ENCODE data around the gene GPR146.
"Not testable (repeated sequence)": the region's sequence is repeated elsewhere in the genome, so short reads cannot be mapped to it uniquely, and the experiment has no call there.

GPR146 gene

GRCh38 chr7:1044189-1045068 is at the start of gene GPR146:
TSS of gene GPR146 (plus strand) at chr7:1044546. CDS start at chr7:1057516, 12,970 bp downstream.
- Histone ChIP-seq H3K36me3 (ENCODE audit: control insufficient read depth, insufficient read depth, low read length) (no peaks in the 10 kb centered on the region), H3K9ac (ENCODE audit: low read length) (peak within 1 kb of the TSS; percentile 57), H3K27me3 (ENCODE audit: control insufficient read depth, insufficient read depth, low read length) (no peaks in the 10 kb centered on the region), H3K4me1 (ENCODE audit: control insufficient read depth, insufficient read depth, low read length) (peaks cover 14% of the 10 kb centered on the region), H3K4me3 (ENCODE audit: low read length) (peak within 1 kb of the TSS; percentile 82), H3K27ac (ENCODE audit: low read depth, low read length) (peak within 1 kb of the TSS; percentile 84)

GRCh38 chr7:994592-995308 is 49.6 kb upstream of the GPR146 start:
- no peak overlapping the region for H3K27ac ChIP-seq (ENCODE audit: low read depth, low read length)
- H3K36me3 ChIP-seq (ENCODE audit: control insufficient read depth, insufficient read depth, low read length) = no peaks in the 10 kb centered on the region
- no peak overlapping the region for H3K4me3 ChIP-seq (ENCODE audit: low read length)
- no peaks in the 10 kb centered on the region for H3K4me1 ChIP-seq (ENCODE audit: control insufficient read depth, insufficient read depth, low read length)
- no peaks in the 10 kb centered on the region for H3K27me3 ChIP-seq (ENCODE audit: control insufficient read depth, insufficient read depth, low read length)
- no peak overlapping the region for H3K9ac ChIP-seq (ENCODE audit: low read length)

GRCh38 chr7:995571-995970 is 48.8 kb upstream of the GPR146 start:
- Histone ChIP-seq H3K9ac (ENCODE audit: low read length) (no peak overlapping the region), H3K4me3 (ENCODE audit: low read length) (no peak overlapping the region), H3K27me3 (ENCODE audit: control insufficient read depth, insufficient read depth, low read length) (no peaks in the 10 kb centered on the region), H3K27ac (ENCODE audit: low read depth, low read length) (no peak overlapping the region), H3K36me3 (ENCODE audit: control insufficient read depth, insufficient read depth, low read length) (no peaks in the 10 kb centered on the region), H3K4me1 (ENCODE audit: control insufficient read depth, insufficient read depth, low read length) (no peaks in the 10 kb centered on the region)

GRCh38 chr7:996079-996872 is 48.1 kb upstream of the GPR146 start:
- Histone ChIP-seq H3K4me1 (ENCODE audit: control insufficient read depth, insufficient read depth, low read length) (no peaks in the 10 kb centered on the region), H3K27ac (ENCODE audit: low read depth, low read length) (no peak overlapping the region), H3K36me3 (ENCODE audit: control insufficient read depth, insufficient read depth, low read length) (no peaks in the 10 kb centered on the region), H3K4me3 (ENCODE audit: low read length) (no peak overlapping the region), H3K9ac (ENCODE audit: low read length) (no peak overlapping the region), H3K27me3 (ENCODE audit: control insufficient read depth, insufficient read depth, low read length) (no peaks in the 10 kb centered on the region)

- Histone ChIP-seq H3K4me3 (ENCODE audit: low read length) (no peak overlapping the region), H3K36me3 (ENCODE audit: control insufficient read depth, insufficient read depth, low read length) (no peaks in the 10 kb centered on the region), H3K4me1 (ENCODE audit: control insufficient read depth, insufficient read depth, low read length) (no peaks in the 10 kb centered on the region), H3K9ac (ENCODE audit: low read length) (no peak overlapping the region), H3K27ac (ENCODE audit: low read depth, low read length) (no peak overlapping the region), H3K27me3 (ENCODE audit: control insufficient read depth, insufficient read depth, low read length) (no peaks in the 10 kb centered on the region)
Observed at GRCh38 chr7:997404-998395, 46.6 kb upstream of the GPR146 start.

- Histone ChIP-seq H3K4me3 (ENCODE audit: low read length) (no peak overlapping the region), H3K9ac (ENCODE audit: low read length) (no peak overlapping the region), H3K4me1 (ENCODE audit: control insufficient read depth, insufficient read depth, low read length) (no peaks in the 10 kb centered on the region), H3K27me3 (ENCODE audit: control insufficient read depth, insufficient read depth, low read length) (no peaks in the 10 kb centered on the region), H3K36me3 (ENCODE audit: control insufficient read depth, insufficient read depth, low read length) (no peaks in the 10 kb centered on the region), H3K27ac (ENCODE audit: low read depth, low read length) (no peak overlapping the region)
Observed at GRCh38 chr7:999149-999879, 45.0 kb upstream of the GPR146 start.

GRCh38 chr7:999941-1000935 is 44.1 kb upstream of the GPR146 start:
- Histone ChIP-seq H3K9ac (ENCODE audit: low read length) (no peak overlapping the region), H3K27ac (ENCODE audit: low read depth, low read length) (no peak overlapping the region), H3K36me3 (ENCODE audit: control insufficient read depth, insufficient read depth, low read length) (no peaks in the 10 kb centered on the region), H3K4me1 (ENCODE audit: control insufficient read depth, insufficient read depth, low read length) (no peaks in the 10 kb centered on the region), H3K27me3 (ENCODE audit: control insufficient read depth, insufficient read depth, low read length) (no peaks in the 10 kb centered on the region), H3K4me3 (ENCODE audit: low read length) (no peak overlapping the region)

GRCh38 chr7:1001069-1001770 is 43.1 kb upstream of the GPR146 start:
- not testable (repeated sequence) for H3K27ac ChIP-seq (ENCODE audit: low read depth, low read length); H3K4me3 ChIP-seq (ENCODE audit: low read length); H3K27me3 ChIP-seq (ENCODE audit: control insufficient read depth, insufficient read depth, low read length); H3K36me3 ChIP-seq (ENCODE audit: control insufficient read depth, insufficient read depth, low read length); H3K4me1 ChIP-seq (ENCODE audit: control insufficient read depth, insufficient read depth, low read length); H3K9ac ChIP-seq (ENCODE audit: low read length)

GRCh38 chr7:1002026-1002425 is 42.3 kb upstream of the GPR146 start:
- not testable (repeated sequence) for H3K27me3 ChIP-seq (ENCODE audit: control insufficient read depth, insufficient read depth, low read length); H3K27ac ChIP-seq (ENCODE audit: low read depth, low read length); H3K4me3 ChIP-seq (ENCODE audit: low read length); H3K36me3 ChIP-seq (ENCODE audit: control insufficient read depth, insufficient read depth, low read length); H3K9ac ChIP-seq (ENCODE audit: low read length); H3K4me1 ChIP-seq (ENCODE audit: control insufficient read depth, insufficient read depth, low read length)

- H3K27me3 ChIP-seq (ENCODE audit: control insufficient read depth, insufficient read depth, low read length); H3K4me3 ChIP-seq (ENCODE audit: low read length); H3K36me3 ChIP-seq (ENCODE audit: control insufficient read depth, insufficient read depth, low read length); H3K27ac ChIP-seq (ENCODE audit: low read depth, low read length); H3K4me1 ChIP-seq (ENCODE audit: control insufficient read depth, insufficient read depth, low read length); H3K9ac ChIP-seq (ENCODE audit: low read length): not testable (repeated sequence)
Observed at GRCh38 chr7:1002445-1002844, 41.9 kb upstream of the GPR146 start.
